Mesendoderm (in vitro differentiated cells): ENCODE data around the gene LRRK2.

Source experiments
- DNase-seq: peaks from one replicate; pipeline ENCODE4 v3.0.0; 2013
- H2AK5ac ChIP-seq: 2 replicates; pipeline ENCODE4 v1.6.1; 2013; ENCODE audit warnings: low read length, inconsistent platforms
- H2BK120ac ChIP-seq: 2 replicates; pipeline ENCODE4 v1.6.1; 2013; ENCODE audit warnings: low read depth, mild to moderate bottlenecking, low read length, moderate library complexity, mixed read lengths
- H2BK15ac ChIP-seq: replicated peaks from 2 replicates; pipeline ENCODE4 v1.6.1; 2013; ENCODE audit warnings: low read depth, mild to moderate bottlenecking, moderate library complexity
- H2BK5ac ChIP-seq: 2 replicates; pipeline ENCODE4 v1.6.1; 2013; ENCODE audit warnings: low read length, inconsistent platforms
- H3K18ac ChIP-seq: 2 replicates; pipeline ENCODE4 v1.6.1; 2013; ENCODE audit warnings: mild to moderate bottlenecking, low read length, mixed read lengths
- H3K23ac ChIP-seq: one replicate; pipeline ENCODE4 v1.6.1; 2013; ENCODE audit warnings: low read length
- H3K27ac ChIP-seq: 2 replicates; pipeline ENCODE4 v1.5.1; 2013; ENCODE audit warnings: low read depth, mild to moderate bottlenecking, inconsistent platforms, low read length, moderate library complexity
- H3K27me3 ChIP-seq: 2 replicates; pipeline ENCODE4 v1.6.1; 2013; ENCODE audit warnings: low read length, control low read depth, mild to moderate bottlenecking, inconsistent platforms; ENCODE audit not compliant: insufficient read depth, poor library complexity
- H3K36me3 ChIP-seq: 2 replicates; pipeline ENCODE4 v1.6.1; 2013; ENCODE audit warnings: low read length, inconsistent platforms; ENCODE audit not compliant: control insufficient read depth, insufficient read depth
- H3K4ac ChIP-seq: one replicate; pipeline ENCODE4 v1.6.1; 2013; ENCODE audit warnings: low read depth, mild to moderate bottlenecking, low read length, moderate library complexity
- H3K4me1 ChIP-seq: 2 replicates; pipeline ENCODE4 v1.6.1; 2013; ENCODE audit warnings: low read depth, low read length, inconsistent platforms; ENCODE audit not compliant: control insufficient read depth
- H3K4me2 ChIP-seq: 2 replicates; pipeline ENCODE4 v1.6.1; 2013; ENCODE audit warnings: low read length
- H3K4me3 ChIP-seq: 2 replicates; pipeline ENCODE4 v1.5.1; 2013; ENCODE audit warnings: mild to moderate bottlenecking, low read length
- H3K56ac ChIP-seq: one replicate; pipeline ENCODE4 v1.6.1; 2013; ENCODE audit warnings: low read length
- H3K79me1 ChIP-seq: 2 replicates; pipeline ENCODE4 v1.6.1; 2013; ENCODE audit warnings: low read length, inconsistent platforms
- H3K79me2 ChIP-seq: 2 replicates; pipeline ENCODE4 v1.6.1; 2013; ENCODE audit warnings: mild to moderate bottlenecking, low read length; ENCODE audit not compliant: control insufficient read depth, insufficient read depth
- H3K9ac ChIP-seq: 2 replicates; pipeline ENCODE4 v1.6.1; 2013; ENCODE audit warnings: low read length, inconsistent platforms
- H4K5ac ChIP-seq: one replicate; pipeline ENCODE4 v1.6.1; 2013; ENCODE audit warnings: low read length
- H4K8ac ChIP-seq: one replicate; pipeline ENCODE4 v1.6.1; 2013; ENCODE audit warnings: low read depth, mild to moderate bottlenecking, control low read depth, low read length, moderate library complexity
- WGBS: extraction: QIAGEN DNeasy Blood & Tissue Kit; methylation state at CpG from one replicate; pipeline ENCODE4 v1.1.7; 2013; ENCODE audit warnings: low lambda C conversion rate, missing lambda C conversion rate; ENCODE audit not compliant: insufficient coverage; ENCODE audit errors: extremely low coverage; 5-methylcytosine and 5-hydroxymethylcytosine counted together

LRRK2 gene

DNA sequence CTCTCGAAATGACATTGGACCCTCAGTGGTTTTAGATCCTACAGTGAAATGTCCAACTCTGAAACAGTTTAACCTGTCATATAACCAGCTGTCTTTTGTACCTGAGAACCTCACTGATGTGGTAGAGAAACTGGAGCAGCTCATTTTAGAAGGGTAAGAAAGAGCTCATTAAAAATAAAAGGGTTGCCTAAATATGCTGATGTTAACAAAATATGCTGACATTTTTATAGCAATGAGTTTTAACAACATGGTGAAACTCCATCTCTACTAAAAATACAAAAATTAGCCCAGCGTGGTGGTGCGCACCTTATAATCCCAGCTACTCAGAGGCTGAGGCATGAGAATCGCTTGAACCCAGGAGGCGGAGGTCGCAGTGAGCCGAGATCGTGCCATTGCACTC is 73.5 kb downstream of the LRRK2 start:
- H3K9ac ChIP-seq = no peak overlapping the region
- H3K56ac ChIP-seq = no peak overlapping the region
- no peak overlapping the region for H3K4me2 ChIP-seq
- H3K4me1 ChIP-seq = no peaks in the 10 kb centered on the region
- H3K27me3 ChIP-seq = no peaks in the 10 kb centered on the region
- H2BK15ac ChIP-seq = no peak overlapping the region
- H4K8ac ChIP-seq = no peak overlapping the region
- H3K23ac ChIP-seq = no peak overlapping the region
- WGBS = no CpG with 5 or more reads among the region's 8 CpGs
- H3K18ac ChIP-seq = no peak overlapping the region
- H3K4ac ChIP-seq = no peak overlapping the region
- no peak overlapping the region for H3K27ac ChIP-seq
- H3K36me3 ChIP-seq = no peaks in the 10 kb centered on the region
- no peak for DNase-seq
- no peaks in the 10 kb centered on the region for H3K79me2 ChIP-seq
- no peak overlapping the region for H3K4me3 ChIP-seq
- H2AK5ac ChIP-seq = no peak overlapping the region
- H3K79me1 ChIP-seq = no peaks in the 10 kb centered on the region
- H4K5ac ChIP-seq = no peak overlapping the region
- no peak overlapping the region for H2BK5ac ChIP-seq
- no peak overlapping the region for H2BK120ac ChIP-seq

DNA sequence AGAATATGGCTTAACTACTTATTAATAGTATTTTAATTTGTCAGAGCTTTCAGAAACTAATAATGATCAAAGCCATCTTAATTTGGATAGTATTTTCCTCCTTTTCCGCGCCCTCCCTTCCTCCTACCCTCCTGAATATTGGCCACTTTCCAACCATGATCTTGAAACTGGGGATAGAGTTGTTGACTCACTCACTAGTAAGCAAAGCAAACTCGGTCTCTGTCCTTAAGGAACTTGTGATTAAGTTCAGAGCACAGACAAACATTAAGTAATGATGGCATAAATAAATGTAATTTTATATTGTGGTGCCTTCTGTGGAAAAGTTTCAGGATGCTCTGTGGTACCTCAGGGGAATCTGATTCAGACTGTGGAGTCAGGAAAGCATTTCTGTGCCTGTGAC is 75.7 kb downstream of the LRRK2 start:
- WGBS = no CpG with 5 or more reads among the region's 3 CpGs
- H3K56ac ChIP-seq = no peak overlapping the region

DNA sequence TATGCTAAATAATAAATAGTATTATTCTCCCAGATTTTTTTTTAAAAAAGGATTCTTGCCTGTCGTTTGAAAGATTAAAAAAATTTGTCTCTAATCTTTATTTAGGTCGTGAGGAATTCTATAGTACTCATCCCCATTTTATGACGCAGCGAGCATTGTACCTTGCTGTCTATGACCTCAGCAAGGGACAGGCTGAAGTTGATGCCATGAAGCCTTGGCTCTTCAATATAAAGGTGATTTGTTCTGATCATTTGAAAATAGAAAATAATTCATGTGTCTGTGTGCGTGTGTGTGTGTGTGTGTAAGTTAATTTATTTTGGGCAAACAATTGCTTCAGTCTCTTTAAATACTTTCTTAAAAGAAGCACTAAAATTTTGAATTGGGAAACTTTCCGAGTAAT is 84.2 kb downstream of the LRRK2 start:
- Histone ChIP-seq H3K4ac (no peak overlapping the region), H3K4me3 (no peak overlapping the region), H2BK5ac (no peak overlapping the region), H4K8ac (no peak overlapping the region), H2BK15ac (no peak overlapping the region), H3K9ac (no peak overlapping the region), H2BK120ac (no peak overlapping the region), H3K23ac (no peak overlapping the region), H3K36me3 (no peaks in the 10 kb centered on the region), H3K56ac (no peak overlapping the region), H4K5ac (no peak overlapping the region), H3K4me2 (no peak overlapping the region), H3K27ac (no peak overlapping the region), H3K4me1 (no peaks in the 10 kb centered on the region), H3K27me3 (no peaks in the 10 kb centered on the region), H3K18ac (no peak overlapping the region), H3K79me1 (no peaks in the 10 kb centered on the region), H3K79me2 (no peaks in the 10 kb centered on the region), H2AK5ac (no peak overlapping the region)
- no CpG with 5 or more reads among the region's 6 CpGs for whole genome bisulfite sequencing
- no peak for DNase-seq

More for the DNA sequence above, 75.7 kb downstream of the LRRK2 start:
- Histone ChIP-seq H4K8ac (no peak overlapping the region), H3K4me2 (no peak overlapping the region), H3K36me3 (no peaks in the 10 kb centered on the region), H3K27ac (no peak overlapping the region), H2BK120ac (no peak overlapping the region), H3K4me1 (no peaks in the 10 kb centered on the region), H3K79me2 (no peaks in the 10 kb centered on the region), H3K4ac (no peak overlapping the region), H4K5ac (no peak overlapping the region), H3K18ac (no peak overlapping the region), H3K9ac (no peak overlapping the region), H3K79me1 (no peaks in the 10 kb centered on the region), H2BK5ac (no peak overlapping the region), H2BK15ac (no peak overlapping the region), H3K27me3 (no peaks in the 10 kb centered on the region), H2AK5ac (no peak overlapping the region), H3K23ac (no peak overlapping the region), H3K4me3 (no peak overlapping the region)
- DNase-seq = no peak

DNA sequence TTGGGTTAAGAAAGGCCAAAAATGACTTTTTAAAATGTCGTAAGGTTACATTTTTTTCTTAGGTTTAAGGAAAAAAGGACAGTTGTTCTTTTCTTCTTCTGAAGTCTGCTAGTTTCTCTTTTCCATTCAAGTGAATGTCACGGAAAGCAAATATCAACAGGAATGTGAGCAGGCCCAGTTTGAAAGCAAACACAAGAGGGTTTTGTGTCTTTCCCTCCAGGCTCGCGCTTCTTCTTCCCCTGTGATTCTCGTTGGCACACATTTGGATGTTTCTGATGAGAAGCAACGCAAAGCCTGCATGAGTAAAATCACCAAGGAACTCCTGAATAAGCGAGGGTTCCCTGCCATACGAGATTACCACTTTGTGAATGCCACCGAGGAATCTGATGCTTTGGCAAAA is 85.4 kb downstream of the LRRK2 start:
- no peaks in the 10 kb centered on the region for H3K36me3 ChIP-seq
- H3K4me3 ChIP-seq = no peak overlapping the region
- no peak overlapping the region for H2BK120ac ChIP-seq
- no CpG with 5 or more reads among the region's 9 CpGs for WGBS
- H3K23ac ChIP-seq = no peak overlapping the region
- no peak overlapping the region for H3K4ac ChIP-seq
- H3K4me1 ChIP-seq = no peaks in the 10 kb centered on the region
- no peak overlapping the region for H3K9ac ChIP-seq
- H3K79me1 ChIP-seq = no peaks in the 10 kb centered on the region
- H2AK5ac ChIP-seq = no peak overlapping the region
- H3K4me2 ChIP-seq = no peak overlapping the region
- no peak overlapping the region for H3K18ac ChIP-seq
- no peak for DNase-seq
- H4K8ac ChIP-seq = no peak overlapping the region
- H4K5ac ChIP-seq = no peak overlapping the region
- H2BK15ac ChIP-seq = no peak overlapping the region
- H3K27ac ChIP-seq = no peak overlapping the region
- no peaks in the 10 kb centered on the region for H3K79me2 ChIP-seq
- H3K56ac ChIP-seq = no peak overlapping the region
- no peak overlapping the region for H2BK5ac ChIP-seq
- H3K27me3 ChIP-seq = no peaks in the 10 kb centered on the region

DNA sequence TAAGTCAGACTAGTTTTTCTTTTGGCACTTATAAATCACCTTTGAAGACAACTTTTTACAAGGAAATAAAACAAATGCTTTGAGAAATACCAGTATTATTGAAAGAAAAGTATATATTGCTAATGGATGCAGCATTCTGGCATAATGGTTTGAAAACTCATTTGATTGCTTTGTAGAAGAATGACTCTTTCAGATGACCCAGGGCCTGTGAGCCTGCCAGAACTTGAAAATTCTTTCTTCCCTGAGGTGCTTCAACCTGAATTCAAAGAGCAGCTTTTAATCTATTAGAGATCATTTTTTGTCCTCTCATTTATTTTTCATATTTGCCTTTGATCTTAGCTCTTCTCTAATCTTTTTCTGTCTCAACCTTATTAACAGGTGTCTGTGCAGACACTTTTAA is 87.4 kb downstream of the LRRK2 start:
- H3K4me3 ChIP-seq = no peak overlapping the region
- no peak overlapping the region for H3K27ac ChIP-seq
- H2AK5ac ChIP-seq = no peak overlapping the region
- no peak overlapping the region for H2BK15ac ChIP-seq
- H2BK5ac ChIP-seq = no peak overlapping the region
- no peak overlapping the region for H3K18ac ChIP-seq
- no peaks in the 10 kb centered on the region for H3K27me3 ChIP-seq
- H4K8ac ChIP-seq = no peak overlapping the region
- H3K36me3 ChIP-seq = no peaks in the 10 kb centered on the region
- no peak overlapping the region for H4K5ac ChIP-seq
- no peak overlapping the region for H3K4ac ChIP-seq
- H3K4me2 ChIP-seq = no peak overlapping the region
- H3K23ac ChIP-seq = no peak overlapping the region
- H3K4me1 ChIP-seq = no peaks in the 10 kb centered on the region
- H3K79me1 ChIP-seq = no peaks in the 10 kb centered on the region
- no peak for DNase-seq
- H3K79me2 ChIP-seq = no peaks in the 10 kb centered on the region
- no peak overlapping the region for H2BK120ac ChIP-seq
- H3K56ac ChIP-seq = no peak overlapping the region
- H3K9ac ChIP-seq = no peak overlapping the region

DNA sequence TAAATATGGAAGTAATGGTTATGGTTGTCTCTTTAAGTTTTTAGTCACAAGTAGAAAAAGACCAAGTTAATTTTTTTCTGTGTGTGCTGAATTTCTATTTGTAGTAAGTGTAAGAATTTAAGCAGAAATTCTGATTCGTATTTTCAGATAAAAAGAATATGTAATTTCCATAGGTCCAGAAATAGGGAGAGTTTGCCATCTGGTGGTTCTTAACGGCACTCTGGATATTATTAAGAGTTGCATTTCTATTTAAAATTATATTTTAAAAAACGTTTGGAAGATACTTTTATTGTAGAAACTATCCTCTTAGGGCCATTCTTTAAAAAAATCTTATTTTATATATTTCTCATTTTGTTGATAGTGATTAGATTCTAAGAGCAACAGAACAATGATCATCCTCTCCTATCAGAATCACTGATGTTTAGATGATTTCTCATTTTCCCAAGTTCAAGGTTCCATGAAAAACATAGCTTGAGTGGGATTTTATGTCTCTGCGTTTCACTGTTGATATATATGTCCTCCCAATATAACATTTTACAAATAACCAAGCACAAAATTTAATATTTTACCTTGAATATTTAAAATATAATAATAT is 88.3 kb downstream of the LRRK2 start:
- Histone ChIP-seq H4K8ac (no peak overlapping the region), H3K23ac (no peak overlapping the region), H2BK120ac (no peak overlapping the region), H3K79me1 (no peaks in the 10 kb centered on the region), H4K5ac (no peak overlapping the region), H3K27me3 (no peaks in the 10 kb centered on the region), H2BK15ac (no peak overlapping the region), H2AK5ac (no peak overlapping the region), H3K4ac (no peak overlapping the region), H3K36me3 (no peaks in the 10 kb centered on the region), H3K9ac (no peak overlapping the region), H3K56ac (no peak overlapping the region), H3K4me3 (no peak overlapping the region), H3K4me2 (no peak overlapping the region), H3K27ac (no peak overlapping the region), H3K79me2 (no peaks in the 10 kb centered on the region), H3K18ac (no peak overlapping the region), H2BK5ac (no peak overlapping the region), H3K4me1 (no peaks in the 10 kb centered on the region)
- DNase-seq = no peak
- WGBS = no CpG with 5 or more reads among the region's 4 CpGs
